Stimulated activated naive CD8-positive, alpha-beta T cell treated with anti-CD3 and anti-CD28 coated beads, Interleukin-15, Interleukin-2, amounts not matched to agents 100 ng/mL and 50 ng/mL, for 24 hours (primary cell): Measurements from ENCODE around the gene ADAMTSL5.
"Not testable (repeated sequence)": the region's sequence is repeated elsewhere in the genome, so short reads cannot be mapped to it uniquely, and the experiment has no call there.

ENCODE experiments used
- H3K27ac Mint-ChIP-seq: one replicate; pipeline ENCODE4 v1.8.0; 2021; ENCODE audit warnings: mild to moderate bottlenecking, mixed read lengths
- H3K27me3 Mint-ChIP-seq: one replicate; pipeline ENCODE4 v1.8.0; 2021; ENCODE audit warnings: mixed read lengths
- H3K36me3 Mint-ChIP-seq: one replicate; pipeline ENCODE4 v1.8.0; 2021; ENCODE audit warnings: low read depth, mixed read lengths
- H3K4me1 Mint-ChIP-seq: one replicate; pipeline ENCODE4 v1.8.0; 2021; ENCODE audit warnings: low read depth, mixed read lengths
- H3K4me3 Mint-ChIP-seq: one replicate; pipeline ENCODE4 v1.8.0; 2021; ENCODE audit warnings: mild to moderate bottlenecking, mixed read lengths
- H3K9me3 Mint-ChIP-seq: one replicate; pipeline ENCODE4 v1.8.0; 2021; ENCODE audit warnings: mixed read lengths

ADAMTSL5 gene

GRCh38 chr19:1524287-1524971 is 11.6 kb upstream of the ADAMTSL5 start:
- Mint-ChIP-seq H3K4me3 (no peak overlapping the region), H3K27ac (no peak overlapping the region), H3K27me3 (peaks cover 36% of the 10 kb centered on the region), H3K9me3 (no peaks in the 10 kb centered on the region), H3K36me3 (no peaks in the 10 kb centered on the region), H3K4me1 (peaks cover 6% of the 10 kb centered on the region)

GRCh38 chr19:1523412-1524286 is 10.8 kb upstream of the ADAMTSL5 start, which contains the start of gene PLK5:
Gene PLK5, plus strand, starts transcription at chr19:1524077. Its CDS starts 2,920 bp downstream, at chr19:1526997.
- H3K27ac Mint-ChIP-seq: no peak within 1 kb of the TSS
- peaks cover 6% of the 10 kb centered on the region for H3K4me1 Mint-ChIP-seq
- H3K4me3 Mint-ChIP-seq: no peak within 1 kb of the TSS
- H3K27me3 Mint-ChIP-seq: peaks cover 36% of the 10 kb centered on the region
- H3K36me3 Mint-ChIP-seq: no peaks in the 10 kb centered on the region
- H3K9me3 Mint-ChIP-seq: no peaks in the 10 kb centered on the region

- Mint-ChIP-seq H3K36me3 (no peaks in the 10 kb centered on the region), H3K4me3 (no peak overlapping the region), H3K27me3 (peaks cover 36% of the 10 kb centered on the region), H3K9me3 (no peaks in the 10 kb centered on the region), H3K4me1 (peaks cover 6% of the 10 kb centered on the region), H3K27ac (no peak overlapping the region)
These were observed 10.0 kb upstream of the ADAMTSL5 start for GRCh38 chr19:1522838-1523237.

GRCh38 chr19:1522061-1522460 is 9.2 kb upstream of the ADAMTSL5 start:
- no peaks in the 10 kb centered on the region for H3K36me3 Mint-ChIP-seq
- H3K4me1 Mint-ChIP-seq: peaks cover 6% of the 10 kb centered on the region
- H3K27me3 Mint-ChIP-seq: peaks cover 30% of the 10 kb centered on the region
- H3K4me3 Mint-ChIP-seq: no peak overlapping the region
- no peak overlapping the region for H3K27ac Mint-ChIP-seq
- no peaks in the 10 kb centered on the region for H3K9me3 Mint-ChIP-seq

GRCh38 chr19:1521636-1522035 is 8.8 kb upstream of the ADAMTSL5 start:
- Mint-ChIP-seq H3K9me3 (no peaks in the 10 kb centered on the region), H3K27me3 (peaks cover 29% of the 10 kb centered on the region), H3K4me3 (no peak overlapping the region), H3K4me1 (peaks cover 6% of the 10 kb centered on the region), H3K27ac (no peak overlapping the region), H3K36me3 (no peaks in the 10 kb centered on the region)

- H3K36me3 Mint-ChIP-seq: no peaks in the 10 kb centered on the region
- H3K9me3 Mint-ChIP-seq: no peaks in the 10 kb centered on the region
- no peak overlapping the region for H3K27ac Mint-ChIP-seq
- no peak overlapping the region for H3K4me3 Mint-ChIP-seq
- peaks cover 24% of the 10 kb centered on the region for H3K27me3 Mint-ChIP-seq
- peaks cover 6% of the 10 kb centered on the region for H3K4me1 Mint-ChIP-seq
These were observed 7.5 kb upstream of the ADAMTSL5 start for GRCh38 chr19:1520203-1520780.

- not testable (repeated sequence) for H3K4me3 Mint-ChIP-seq, H3K9me3 Mint-ChIP-seq, H3K27ac Mint-ChIP-seq, H3K36me3 Mint-ChIP-seq, H3K4me1 Mint-ChIP-seq
- peaks cover 20% of the 10 kb centered on the region for H3K27me3 Mint-ChIP-seq
These were observed 7.0 kb upstream of the ADAMTSL5 start for GRCh38 chr19:1519802-1520201.

GRCh38 chr19:1518471-1518870 is 5.7 kb upstream of the ADAMTSL5 start:
- H3K4me1 Mint-ChIP-seq: no peaks in the 10 kb centered on the region
- H3K4me3 Mint-ChIP-seq: no peak overlapping the region
- H3K27me3 Mint-ChIP-seq: peaks cover 13% of the 10 kb centered on the region
- no peaks in the 10 kb centered on the region for H3K9me3 Mint-ChIP-seq
- H3K36me3 Mint-ChIP-seq: no peaks in the 10 kb centered on the region
- no peak overlapping the region for H3K27ac Mint-ChIP-seq

- H3K27me3 Mint-ChIP-seq: peaks cover 3% of the 10 kb centered on the region
These were observed 3.6 kb upstream of the ADAMTSL5 start for GRCh38 chr19:1516395-1516753.

GRCh38 chr19:1514986-1515721 is 2.3 kb upstream of the ADAMTSL5 start:
- Mint-ChIP-seq H3K27me3 (peaks cover 3% of the 10 kb centered on the region), H3K4me1 (peaks cover 7% of the 10 kb centered on the region), H3K4me3 (no peak overlapping the region), H3K9me3 (no peaks in the 10 kb centered on the region), H3K27ac (no peak overlapping the region), H3K36me3 (no peaks in the 10 kb centered on the region)

More at GRCh38 chr19:1516395-1516753, 3.6 kb upstream of the ADAMTSL5 start:
- Mint-ChIP-seq H3K27ac (peak overlapping the region; percentile 52), H3K4me1 (peaks cover 7% of the 10 kb centered on the region), H3K4me3 (no peak overlapping the region), H3K36me3 (no peaks in the 10 kb centered on the region), H3K9me3 (no peaks in the 10 kb centered on the region)

- no peak overlapping the region for H3K4me3 Mint-ChIP-seq
These were observed 1.5 kb upstream of the ADAMTSL5 start for GRCh38 chr19:1514295-1514661.

GRCh38 chr19:1513499-1514294 is 878 bp upstream of the ADAMTSL5 start:
- Mint-ChIP-seq H3K36me3 (no peaks in the 10 kb centered on the region), H3K27me3 (peaks cover 9% of the 10 kb centered on the region), H3K4me3 (no peak overlapping the region), H3K9me3 (no peaks in the 10 kb centered on the region), H3K27ac (no peak overlapping the region), H3K4me1 (peaks cover 9% of the 10 kb centered on the region)

More at GRCh38 chr19:1514295-1514661, 1.5 kb upstream of the ADAMTSL5 start:
- Mint-ChIP-seq H3K9me3 (no peaks in the 10 kb centered on the region), H3K27ac (no peak overlapping the region), H3K36me3 (no peaks in the 10 kb centered on the region), H3K4me1 (peaks cover 7% of the 10 kb centered on the region), H3K27me3 (peaks cover 9% of the 10 kb centered on the region)

- H3K27me3 Mint-ChIP-seq: peaks cover 9% of the 10 kb centered on the region
- no peaks in the 10 kb centered on the region for H3K9me3 Mint-ChIP-seq
- no peak overlapping the region for H3K27ac Mint-ChIP-seq
- peak overlapping the region; percentile 74 for H3K4me3 Mint-ChIP-seq
- no peaks in the 10 kb centered on the region for H3K36me3 Mint-ChIP-seq
- peaks cover 17% of the 10 kb centered on the region for H3K4me1 Mint-ChIP-seq
These were observed 1.2 kb downstream of the ADAMTSL5 start for GRCh38 chr19:1511318-1512317.
